ENCODE measurements around the gene MCRS1.

GRCh38 chr12:49542592-49543160 is 25.3 kb downstream of the MCRS1 start:
- TF ChIP-seq CTCF (IDR thresholded peaks at IDR 0.05) (no peak), EP300 (IDR thresholded peaks at IDR 0.05) (no peak), POLR2A (IDR thresholded peaks at IDR 0.05) (no peak)

All from gastroesophageal sphincter (tissue), 3 donors.